ENCODE measurements around the gene DLGAP1.

DNA sequence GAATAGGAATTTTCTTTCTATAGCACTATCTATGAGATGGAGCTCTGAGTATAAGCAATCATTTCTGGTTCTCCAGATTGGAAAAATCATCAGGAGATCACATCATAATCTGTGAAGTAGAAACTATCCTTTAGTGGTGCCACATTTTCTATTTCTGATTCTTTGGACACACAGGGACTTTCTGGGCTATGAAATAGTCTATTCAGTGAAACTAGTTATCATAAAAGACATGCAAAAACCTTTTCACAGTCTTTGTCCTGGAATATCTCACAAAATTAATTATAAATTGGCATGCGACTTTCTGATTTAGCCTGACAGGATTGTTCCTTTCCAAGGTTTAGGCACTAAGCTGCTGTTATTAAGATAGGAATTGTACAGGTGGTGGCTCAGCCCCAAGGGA, 428.6 kb downstream of the DLGAP1 start:
- TF ChIP-seq POLR2A (IDR thresholded peaks at IDR 0.05; ENCODE audit: low read length): no peak
- TF ChIP-seq GATA1 (IDR thresholded peaks at IDR 0.05; ENCODE audit: low read depth, low read length): no peak

All from erythroblast (primary cell).